GM18909 (cell line): ENCODE results near the gene KRTAP13-2.

Experiments used
- ATAC-seq: cut with Tn5 transposase; IDR thresholded peaks from one replicate; pipeline ENCODE4 v1.9.1; 2021; ENCODE audit warnings: mild to moderate bottlenecking; ENCODE audit not compliant: unreplicated experiment, poor library complexity

The KRTAP13-2 gene

DNA sequence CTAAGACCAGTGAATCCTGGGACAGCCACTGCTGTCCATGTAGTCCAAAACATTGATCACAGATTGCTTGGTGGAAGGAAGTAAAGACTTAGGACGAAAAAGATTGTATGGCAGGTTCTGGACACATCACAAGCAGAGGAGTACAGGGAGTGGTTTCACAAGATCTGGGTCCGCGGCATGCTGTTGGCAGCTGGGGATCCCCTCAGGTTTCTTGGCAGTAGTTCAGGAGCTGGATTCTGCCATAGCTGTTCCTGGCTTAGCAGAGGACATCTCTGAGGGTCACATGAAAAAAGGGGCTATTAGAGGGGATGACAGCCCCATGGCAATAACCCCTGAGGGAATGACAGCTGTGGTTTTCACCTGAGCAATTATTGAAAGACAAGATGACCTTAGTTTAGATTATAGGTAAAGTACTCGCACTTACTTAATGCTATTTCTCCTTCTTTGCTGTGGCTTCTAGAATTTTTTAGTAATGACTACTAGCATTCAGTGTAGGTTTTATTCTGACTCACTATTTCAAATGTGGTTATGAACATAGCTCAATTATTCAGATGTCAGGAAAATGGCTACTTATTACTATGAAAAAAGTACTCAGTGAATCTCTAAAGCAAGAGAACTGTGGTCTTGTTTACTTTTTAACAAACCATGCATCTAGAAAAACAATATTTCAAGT, 42.7 kb downstream of the KRTAP13-2 start:
- no peak for ATAC-seq

DNA sequence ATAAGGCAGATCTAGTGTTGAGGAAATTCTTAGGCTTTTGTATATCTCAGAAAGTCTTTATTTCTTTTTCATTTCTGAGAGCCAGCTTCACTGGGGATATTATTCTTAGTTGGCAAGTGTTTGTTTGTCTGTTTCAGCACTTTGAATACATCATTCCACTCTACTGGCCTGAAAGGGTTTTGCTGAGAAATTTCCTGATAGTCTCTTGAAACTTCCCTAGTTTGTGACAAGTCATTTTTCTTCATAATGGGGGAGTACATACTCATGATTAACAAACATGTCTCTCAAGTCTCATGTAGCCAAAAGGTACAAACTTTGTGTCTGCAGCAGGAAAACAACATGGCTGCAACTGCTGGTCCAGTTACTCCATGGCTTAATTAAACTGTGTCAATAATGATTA, 45.7 kb downstream of the KRTAP13-2 start:
- ATAC-seq: no peak
